ENCODE results near the gene TTLL12. TPM values are rescaled to one million over a fixed set of nuclear protein-coding genes. Genes with fewer than 3 reads are reported as not detected.

The TTLL12 gene
- total RNA-seq, 2 donors from 2014 or later = 22.4 to 23.2 TPM

DNA sequence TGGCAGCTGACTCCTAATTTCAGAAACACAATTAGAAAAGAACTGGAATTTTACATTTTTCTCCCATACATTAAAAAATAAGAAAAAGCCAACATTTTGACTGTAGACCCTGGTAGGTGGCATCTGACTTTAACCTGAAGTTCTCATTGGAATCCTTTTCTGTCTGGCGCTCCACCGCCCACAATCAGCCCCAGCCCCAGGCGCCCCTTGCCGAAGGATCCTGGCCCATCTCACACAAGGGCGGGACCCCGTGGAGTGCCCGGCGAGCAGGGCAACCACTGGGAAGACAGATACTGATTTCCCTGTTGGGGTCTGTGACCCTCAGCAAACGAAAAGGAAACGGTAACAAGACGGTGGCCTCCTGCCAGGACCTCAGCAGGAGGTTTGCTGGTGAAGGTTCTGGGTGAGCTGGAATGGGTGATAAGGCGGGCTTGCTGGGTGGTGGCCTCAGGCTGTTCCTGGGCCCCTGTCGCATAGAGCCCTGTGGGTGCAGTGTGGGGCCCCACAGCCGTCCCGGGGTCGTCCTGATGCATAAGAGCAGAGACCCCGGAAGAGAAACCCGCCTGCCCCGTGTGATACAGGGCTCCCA, 19.8 kb downstream of the TTLL12 start:
- ATAC-seq (ENCODE audit: insufficient number of reproducible peaks, low FRiP score, low read depth) (no peak), DNase-seq (ENCODE audit: low spot score) (no peak)
- Histone ChIP-seq H3K9me3 (no peaks in the 10 kb centered on the region), H3K36me3 (peaks cover 30% of the 10 kb centered on the region), H3K27ac (no peak overlapping the region), H3K4me3 (no peak overlapping the region), H3K4me1 (ENCODE audit: control insufficient read depth in 1 of 2, low read depth in 2 of 2) (no peaks in the 10 kb centered on the region), H3K27me3 (replicated peaks; ENCODE audit: insufficient read depth) (no peaks in the 10 kb centered on the region)
- TF ChIP-seq, protein P1, sequence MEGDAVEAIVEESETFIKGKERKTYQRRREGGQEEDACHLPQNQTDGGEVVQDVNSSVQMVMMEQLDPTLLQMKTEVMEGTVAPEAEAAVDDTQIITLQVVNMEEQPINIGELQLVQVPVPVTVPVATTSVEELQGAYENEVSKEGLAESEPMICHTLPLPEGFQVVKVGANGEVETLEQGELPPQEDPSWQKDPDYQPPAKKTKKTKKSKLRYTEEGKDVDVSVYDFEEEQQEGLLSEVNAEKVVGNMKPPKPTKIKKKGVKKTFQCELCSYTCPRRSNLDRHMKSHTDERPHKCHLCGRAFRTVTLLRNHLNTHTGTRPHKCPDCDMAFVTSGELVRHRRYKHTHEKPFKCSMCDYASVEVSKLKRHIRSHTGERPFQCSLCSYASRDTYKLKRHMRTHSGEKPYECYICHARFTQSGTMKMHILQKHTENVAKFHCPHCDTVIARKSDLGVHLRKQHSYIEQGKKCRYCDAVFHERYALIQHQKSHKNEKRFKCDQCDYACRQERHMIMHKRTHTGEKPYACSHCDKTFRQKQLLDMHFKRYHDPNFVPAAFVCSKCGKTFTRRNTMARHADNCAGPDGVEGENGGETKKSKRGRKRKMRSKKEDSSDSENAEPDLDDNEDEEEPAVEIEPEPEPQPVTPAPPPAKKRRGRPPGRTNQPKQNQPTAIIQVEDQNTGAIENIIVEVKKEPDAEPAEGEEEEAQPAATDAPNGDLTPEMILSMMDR (IDR thresholded peaks at IDR 0.05) = no peak

DNA sequence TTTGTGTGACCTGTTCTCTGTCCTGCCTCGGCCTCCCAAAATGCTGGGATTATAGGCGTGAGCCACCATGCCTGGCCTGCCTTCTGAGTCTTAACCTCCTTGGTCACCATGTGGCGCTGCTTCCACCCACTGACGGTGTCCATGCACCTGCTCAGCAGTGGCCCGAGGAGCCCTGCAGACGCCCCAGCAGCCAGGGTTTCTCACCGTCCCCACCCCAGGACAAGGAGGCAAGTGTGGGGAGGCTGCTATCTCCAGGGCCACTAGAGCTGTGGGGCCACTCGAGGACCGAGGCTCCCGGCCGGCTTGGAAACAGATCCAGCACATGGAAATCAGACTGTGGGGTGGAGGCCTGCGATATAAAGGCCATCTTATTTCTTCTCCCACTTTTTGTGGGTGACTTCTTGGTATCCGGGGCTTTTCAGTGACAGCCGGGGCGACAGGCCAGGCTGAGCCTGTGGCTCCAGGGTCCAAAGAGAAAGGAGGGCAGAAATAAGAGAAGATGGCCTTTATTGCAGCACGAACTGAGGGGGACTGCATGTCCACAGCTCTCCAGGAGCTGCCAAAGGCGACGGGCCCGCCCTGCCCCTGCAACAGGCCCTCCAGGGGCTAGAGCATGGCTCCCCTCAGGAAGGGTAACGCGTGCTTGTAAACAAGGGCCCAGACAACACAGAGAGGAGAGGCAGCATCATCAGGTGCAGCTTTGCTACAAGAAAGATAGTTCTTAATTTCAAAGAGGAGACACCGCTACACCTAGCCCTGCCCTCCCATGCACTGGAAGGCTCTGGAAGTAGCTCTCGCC, 20.6 kb downstream of the TTLL12 start:
- Histone ChIP-seq H3K27ac (no peak overlapping the region), H3K36me3 (peaks cover 25% of the 10 kb centered on the region), H3K4me1 (ENCODE audit: control insufficient read depth in 1 of 2, low read depth in 2 of 2) (no peaks in the 10 kb centered on the region), H3K4me3 (no peak overlapping the region), H3K9me3 (no peaks in the 10 kb centered on the region), H3K27me3 (replicated peaks; ENCODE audit: insufficient read depth) (no peaks in the 10 kb centered on the region)
- TF ChIP-seq, protein P1 (IDR thresholded peaks at IDR 0.05) = no peak
- ATAC-seq (ENCODE audit: insufficient number of reproducible peaks, low FRiP score, low read depth) = no peak
- no peak for DNase-seq (ENCODE audit: low spot score)

DNA sequence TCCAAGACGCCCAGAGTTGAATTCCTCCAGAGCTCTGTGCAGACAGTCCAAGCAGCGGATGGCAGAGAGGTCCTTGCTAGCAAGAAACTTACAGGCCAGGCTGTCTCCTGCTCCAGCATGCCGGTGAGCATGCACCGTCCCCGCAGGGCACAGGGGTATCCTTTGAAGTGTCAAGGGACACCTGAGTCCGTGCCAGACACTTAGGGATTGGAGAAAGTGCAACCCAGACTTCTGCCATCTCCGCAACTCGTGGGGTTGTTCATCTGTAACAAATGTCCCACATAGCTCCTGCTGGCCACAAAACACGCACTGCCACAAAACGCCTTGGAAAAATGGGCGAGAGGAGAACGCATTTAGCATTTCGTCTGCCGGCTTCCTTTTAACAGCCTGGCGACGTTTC, 22.3 kb downstream of the TTLL12 start:
- H3K36me3 ChIP-seq = peaks cover 23% of the 10 kb centered on the region
- no peaks in the 10 kb centered on the region for H3K4me1 ChIP-seq (ENCODE audit: control insufficient read depth in 1 of 2, low read depth in 2 of 2)
- ATAC-seq (ENCODE audit: insufficient number of reproducible peaks, low FRiP score, low read depth) (no peak), DNase-seq (ENCODE audit: low spot score) (no peak)
- H3K9me3 ChIP-seq = no peaks in the 10 kb centered on the region
- TF ChIP-seq, protein P1 (IDR thresholded peaks at IDR 0.05) = no peak
- no peak overlapping the region for H3K4me3 ChIP-seq
- H3K27me3 ChIP-seq (replicated peaks; ENCODE audit: insufficient read depth) = no peaks in the 10 kb centered on the region
- no peak overlapping the region for H3K27ac ChIP-seq

DNA sequence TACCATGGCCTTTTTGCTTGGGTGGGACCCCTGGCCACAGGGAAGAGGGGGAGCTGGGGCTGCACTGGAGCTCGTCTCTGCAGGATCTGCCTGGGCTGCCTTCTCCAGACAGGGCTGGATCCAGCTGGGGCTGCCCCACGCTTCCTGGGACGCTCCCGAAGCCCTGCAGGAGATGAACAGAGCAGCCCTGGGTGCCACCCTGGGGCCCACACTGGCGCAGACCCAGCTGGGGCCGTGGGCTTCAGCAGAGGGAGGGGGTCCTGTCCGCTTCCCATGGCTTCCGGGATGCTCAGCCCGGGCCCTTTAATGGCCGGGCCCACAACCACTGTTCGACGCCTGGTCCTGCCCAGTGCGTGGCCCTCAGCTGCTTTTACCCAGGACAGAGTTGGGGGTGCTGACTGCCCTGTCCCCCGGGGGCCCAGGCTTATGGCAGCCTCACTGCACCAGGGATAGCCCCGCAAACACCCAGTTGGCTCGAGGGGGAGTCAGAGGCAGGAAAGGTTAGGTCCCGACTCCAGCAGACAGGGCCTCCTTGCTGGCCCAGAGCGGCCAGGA, 23.6 kb downstream of the TTLL12 start:
- peaks cover 23% of the 10 kb centered on the region for H3K36me3 ChIP-seq
- no peak for ATAC-seq (ENCODE audit: insufficient number of reproducible peaks, low FRiP score, low read depth)

More for the DNA sequence above, 23.6 kb downstream of the TTLL12 start:
- Histone ChIP-seq H3K27ac (peak overlapping the region in 1 of 2 donors; percentile 11), H3K9me3 (no peaks in the 10 kb centered on the region), H3K4me3 (no peak overlapping the region), H3K27me3 (replicated peaks; ENCODE audit: insufficient read depth) (no peaks in the 10 kb centered on the region), H3K4me1 (ENCODE audit: control insufficient read depth in 1 of 2, low read depth in 2 of 2) (no peaks in the 10 kb centered on the region)
- DNase-seq (ENCODE audit: low spot score) = no peak
- TF ChIP-seq, protein P1 (IDR thresholded peaks at IDR 0.05) = no peak

Measured in thoracic aorta (tissue), 2 donors.